GM18520 (cell line): ENCODE data around the gene ULBP1.
"Not testable (repeated sequence)": the region's sequence is repeated elsewhere in the genome, so short reads cannot be mapped to it uniquely, and the experiment has no call there.

Experiments
- ATAC-seq: cut with Tn5 transposase; IDR thresholded peaks from one replicate; pipeline ENCODE4 v1.9.1; 2021; ENCODE audit not compliant: unreplicated experiment

The ULBP1 gene

DNA sequence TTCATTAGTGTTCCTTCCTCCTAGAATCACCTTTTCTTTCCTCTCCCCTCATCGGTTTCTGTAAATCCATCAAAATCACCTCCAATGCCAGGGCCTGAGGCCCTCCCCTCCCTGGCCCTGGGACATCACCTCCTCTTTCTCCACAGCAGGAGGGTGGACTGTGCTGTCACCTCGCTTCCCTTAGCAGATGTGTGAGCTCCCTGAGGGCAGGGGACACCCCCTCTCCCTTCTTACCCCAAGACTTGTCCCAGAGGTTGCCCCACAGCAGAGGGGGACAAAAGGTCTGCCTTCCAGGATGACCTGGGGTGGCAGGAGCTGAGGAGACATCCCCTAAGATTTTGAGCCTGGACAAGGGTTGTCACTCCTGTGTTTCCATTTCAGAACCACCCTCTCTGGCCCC is 5.9 kb downstream of the ULBP1 start:
- no peak for ATAC-seq

DNA sequence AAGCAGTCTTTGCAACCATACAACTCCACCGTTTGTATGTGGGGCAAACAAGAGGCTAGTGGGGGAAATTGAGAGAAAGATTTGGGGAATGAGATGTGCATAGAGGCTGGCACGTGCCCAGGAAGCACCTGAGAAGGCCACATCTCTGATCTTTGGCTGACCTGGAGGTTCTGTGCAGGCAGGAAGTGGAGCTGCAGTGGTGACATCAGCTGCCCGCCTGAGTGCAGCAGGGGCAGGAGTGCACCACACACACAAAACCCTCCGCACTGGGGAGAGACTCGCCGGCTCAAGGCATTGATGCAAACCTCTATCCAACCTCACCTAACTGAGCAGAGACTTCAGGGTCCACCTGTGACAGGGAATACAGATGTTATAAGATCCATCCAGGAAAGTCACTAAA is 10.7 kb downstream of the ULBP1 start:
- not testable (repeated sequence) for ATAC-seq

DNA sequence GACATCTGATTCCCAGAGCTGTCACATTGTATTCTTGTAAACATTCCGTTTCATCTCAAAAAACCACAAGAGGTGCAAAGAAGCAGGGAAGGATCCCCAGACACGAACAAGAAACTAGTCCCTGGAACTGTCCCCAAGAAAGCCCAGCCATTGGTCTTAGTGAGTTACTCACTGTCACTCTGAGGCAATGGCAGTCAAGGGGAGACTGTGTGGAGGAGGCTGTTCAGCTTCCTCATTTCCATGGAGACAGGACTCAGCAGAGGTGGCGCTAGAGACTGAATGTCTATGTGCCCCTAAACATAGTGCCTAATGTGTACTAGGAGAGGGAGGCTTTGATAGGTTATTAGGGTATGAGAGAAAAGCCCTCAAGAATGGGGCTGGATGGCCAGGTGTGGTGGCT is 11.1 kb downstream of the ULBP1 start:
- ATAC-seq = no peak

DNA sequence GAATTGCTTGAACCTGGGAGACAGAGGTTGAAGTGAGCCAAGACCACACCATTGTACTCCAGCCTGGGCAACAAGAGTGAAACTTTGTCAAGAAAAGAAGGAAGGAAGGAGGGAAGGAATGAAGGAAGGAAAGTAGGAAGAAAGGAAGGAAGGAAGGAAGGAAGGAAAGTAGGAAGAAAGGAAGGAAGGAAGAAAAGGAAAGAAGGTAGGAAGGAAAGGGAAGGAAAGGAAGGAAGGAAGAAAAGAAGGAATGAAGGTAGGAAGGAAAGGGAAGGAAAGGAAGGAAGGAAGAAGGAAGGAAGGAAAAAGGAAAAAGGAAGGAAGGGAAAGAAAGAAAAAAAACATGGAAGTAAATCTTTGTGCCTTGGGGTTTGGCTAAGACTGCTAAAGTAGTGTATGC is 11.7 kb downstream of the ULBP1 start:
- ATAC-seq = no peak

DNA sequence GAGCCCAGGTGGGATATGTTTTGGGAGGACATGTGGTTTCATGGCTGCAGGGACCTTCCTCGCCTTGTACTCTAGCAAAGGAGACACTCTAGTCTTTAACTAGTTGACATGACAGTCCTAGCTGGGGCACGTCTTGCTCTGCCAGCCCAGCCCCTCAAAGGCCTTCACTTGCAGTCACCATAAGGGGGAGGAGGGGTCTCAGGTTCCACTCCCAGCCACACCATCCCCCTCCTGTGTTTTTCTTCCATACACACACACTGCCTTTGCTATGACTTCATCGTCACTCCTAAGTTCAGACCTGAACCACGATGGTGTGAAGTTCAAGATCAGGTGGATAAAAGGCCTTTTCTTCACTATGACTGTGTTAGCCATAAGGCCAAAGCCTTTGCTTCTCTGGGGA is 13.5 kb downstream of the ULBP1 start:
- ATAC-seq = no peak

DNA sequence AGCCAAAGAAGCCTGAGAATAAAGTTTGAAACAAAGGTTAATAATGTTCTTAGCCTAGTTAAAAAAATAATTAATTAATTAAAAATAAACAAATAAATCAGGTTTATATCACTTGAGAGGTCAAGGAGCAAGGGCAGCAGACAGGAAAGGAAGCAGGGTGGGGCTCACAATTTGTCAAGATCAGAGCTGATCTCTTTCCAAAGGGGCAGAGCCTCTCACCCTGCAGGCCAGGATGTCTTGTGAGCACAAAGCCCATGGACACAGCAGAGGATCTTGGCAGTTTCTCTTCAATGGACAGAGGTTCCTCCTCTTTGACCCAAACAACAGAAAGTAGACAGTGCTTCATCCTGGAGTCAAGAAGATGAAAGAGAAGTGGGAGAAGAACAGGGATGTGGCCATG is 14.9 kb downstream of the ULBP1 start:
- no peak for ATAC-seq

DNA sequence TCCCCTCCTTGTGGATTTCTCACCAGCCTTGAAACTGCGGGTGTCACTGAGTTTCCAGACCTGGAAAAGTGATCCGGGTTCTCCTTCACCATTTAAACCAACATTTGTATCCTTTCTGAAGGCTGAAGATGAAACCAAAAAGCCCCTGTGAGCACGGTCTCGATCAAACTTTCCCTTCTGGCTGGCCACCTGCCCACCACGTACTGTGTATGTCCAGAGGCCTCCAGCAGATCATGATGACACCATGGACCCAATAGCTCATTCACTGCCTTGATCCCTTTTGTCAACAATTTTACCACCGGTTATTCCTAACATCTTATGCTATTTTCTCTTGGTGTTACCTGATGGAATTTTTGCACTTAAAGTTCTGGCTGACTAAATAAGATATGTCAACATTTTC is 15.6 kb downstream of the ULBP1 start:
- ATAC-seq = no peak

DNA sequence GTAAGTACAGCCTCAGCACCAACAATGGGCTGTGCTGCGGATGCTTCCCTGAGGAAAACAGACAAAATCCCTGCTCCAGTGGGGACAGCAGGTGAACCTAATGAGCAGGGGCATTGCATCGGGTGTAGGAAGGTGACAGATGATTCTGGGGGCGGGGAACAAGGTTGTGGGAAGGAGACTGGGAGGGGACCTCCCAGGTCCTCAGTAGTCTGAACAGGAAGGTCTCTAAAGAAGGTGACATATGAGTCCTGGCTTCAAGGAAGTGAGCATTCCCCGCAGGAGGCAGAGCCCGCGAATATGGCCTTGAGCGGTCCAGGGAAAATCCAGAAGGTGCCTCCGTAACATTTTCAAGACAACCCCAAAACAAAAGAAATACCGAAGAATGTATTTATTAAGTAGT is 19.4 kb downstream of the ULBP1 start:
- ATAC-seq = no peak

DNA sequence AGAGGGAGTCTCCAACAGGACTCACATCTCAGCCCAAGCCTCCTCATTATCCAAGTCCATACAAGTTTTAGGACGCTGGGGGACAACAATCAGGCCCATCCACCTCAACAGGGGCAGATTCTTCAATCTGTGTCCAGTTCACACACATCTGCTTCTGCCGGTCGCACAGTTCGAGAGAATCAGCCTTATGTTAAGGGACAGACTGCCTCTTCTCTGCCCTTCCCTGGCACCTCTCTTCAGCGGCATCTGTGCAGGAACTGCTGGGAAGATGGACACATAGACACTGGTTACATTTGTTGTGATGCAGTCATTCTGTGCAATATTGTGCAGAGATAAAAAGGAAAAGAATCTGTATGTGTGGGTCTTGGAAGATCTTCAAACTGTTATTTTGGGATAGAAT is 21.0 kb downstream of the ULBP1 start:
- no peak for ATAC-seq

DNA sequence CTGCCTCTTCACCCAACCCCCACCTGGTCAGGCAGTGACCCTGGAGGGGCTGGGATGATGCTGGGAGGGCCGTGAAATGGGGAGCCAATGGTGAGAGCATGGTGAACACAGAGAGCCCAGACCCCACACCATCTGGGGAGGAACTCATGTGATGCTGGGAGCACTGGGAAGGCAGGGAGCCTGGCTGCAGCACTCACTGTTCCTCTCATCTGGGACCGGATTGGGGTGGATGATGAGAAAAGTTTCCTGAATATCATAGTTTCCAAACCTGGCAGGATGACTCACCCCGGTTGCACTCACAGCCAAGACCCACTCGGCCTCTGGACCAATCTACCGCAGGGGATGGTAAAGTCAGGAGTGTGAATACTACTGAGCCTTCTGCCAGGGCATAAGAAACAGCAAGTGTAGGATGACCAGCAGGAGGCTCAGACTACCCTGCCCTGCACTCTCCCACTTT is 21.8 kb downstream of the ULBP1 start:
- ATAC-seq = no peak

DNA sequence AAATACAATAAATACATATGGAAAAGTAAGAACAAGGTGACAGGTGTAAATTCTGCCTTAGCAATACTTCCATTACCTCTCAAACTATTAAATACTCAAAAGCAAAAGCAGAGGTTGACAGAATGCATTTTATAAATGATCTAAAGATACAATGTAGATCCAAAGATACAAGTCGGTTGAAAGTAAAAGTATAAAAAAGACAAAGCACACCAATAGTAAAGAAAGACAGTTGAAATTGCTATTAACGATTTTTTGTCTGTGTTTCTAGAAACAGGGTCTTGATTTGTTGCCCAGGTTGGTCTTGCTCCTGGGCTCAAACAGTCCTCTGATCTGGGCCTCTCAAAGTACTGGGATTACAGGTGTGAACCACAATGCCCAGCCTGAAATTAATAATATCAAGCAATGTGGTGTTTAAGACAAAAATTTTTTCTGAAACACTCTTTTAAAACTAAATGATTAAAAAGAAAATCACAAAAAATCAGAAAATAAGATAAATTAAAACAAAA is 23.9 kb downstream of the ULBP1 start:
- ATAC-seq = no peak

DNA sequence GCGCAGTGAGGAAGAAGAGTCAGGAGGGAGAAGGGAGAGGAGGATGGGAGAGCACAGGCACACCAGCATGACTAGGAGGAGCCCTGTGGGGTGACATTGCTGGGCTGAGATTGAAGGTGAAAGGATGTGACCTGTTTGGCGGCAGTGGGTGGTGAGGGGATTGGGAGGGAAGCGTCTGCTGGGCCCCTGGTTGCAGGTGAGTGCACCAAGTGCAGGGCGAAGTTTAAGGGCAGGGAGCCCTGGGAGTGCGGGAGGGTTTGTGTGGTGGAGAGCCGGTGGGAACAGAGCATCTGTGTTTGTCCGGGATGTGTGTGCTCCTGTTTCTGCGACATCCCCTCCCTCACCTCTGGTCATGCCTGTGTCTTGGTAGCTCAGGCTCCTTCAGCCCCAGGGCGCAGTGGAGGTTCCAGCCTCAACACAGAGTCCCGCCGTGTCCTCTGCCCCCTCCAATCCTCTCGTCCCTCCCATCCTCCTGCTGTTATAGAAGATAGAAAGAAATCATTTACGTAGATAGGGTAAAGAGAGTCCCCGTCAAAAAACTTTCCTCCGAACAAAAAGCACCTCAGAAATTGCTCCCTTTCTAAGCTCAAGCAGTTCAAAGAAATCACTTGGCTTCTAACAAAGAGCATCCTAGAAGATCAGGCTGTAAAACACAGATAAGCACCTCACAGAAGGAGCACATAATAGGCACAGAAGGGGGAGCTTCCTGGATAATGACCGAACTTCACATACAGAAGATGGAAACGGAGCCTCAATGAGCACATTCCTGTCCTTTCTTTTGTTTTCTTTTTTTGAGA is 25.0 kb downstream of the ULBP1 start:
- ATAC-seq = no peak

DNA sequence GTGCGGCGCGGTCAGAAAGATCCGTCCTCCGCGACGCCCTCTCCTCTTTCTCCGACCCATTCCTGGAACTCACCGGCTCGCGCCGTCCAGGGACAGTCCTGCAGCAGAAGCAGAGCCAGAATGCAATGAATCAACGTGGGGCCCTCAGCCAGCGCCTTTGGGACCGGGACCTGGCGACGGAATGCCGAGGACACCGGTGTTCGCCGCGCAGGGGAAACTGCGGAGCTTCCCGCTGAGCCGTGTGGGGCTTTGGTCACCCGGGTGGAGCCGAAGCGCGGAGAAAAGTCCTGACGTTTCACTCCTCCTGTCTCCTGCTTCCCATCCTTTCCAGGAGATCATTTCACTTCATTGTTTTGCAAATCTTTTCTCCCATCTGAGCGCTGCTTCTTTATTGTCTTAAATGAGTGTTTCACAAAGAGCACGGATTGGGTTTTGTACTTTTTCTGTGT is 26.5 kb downstream of the ULBP1 start:
- no peak for ATAC-seq

DNA sequence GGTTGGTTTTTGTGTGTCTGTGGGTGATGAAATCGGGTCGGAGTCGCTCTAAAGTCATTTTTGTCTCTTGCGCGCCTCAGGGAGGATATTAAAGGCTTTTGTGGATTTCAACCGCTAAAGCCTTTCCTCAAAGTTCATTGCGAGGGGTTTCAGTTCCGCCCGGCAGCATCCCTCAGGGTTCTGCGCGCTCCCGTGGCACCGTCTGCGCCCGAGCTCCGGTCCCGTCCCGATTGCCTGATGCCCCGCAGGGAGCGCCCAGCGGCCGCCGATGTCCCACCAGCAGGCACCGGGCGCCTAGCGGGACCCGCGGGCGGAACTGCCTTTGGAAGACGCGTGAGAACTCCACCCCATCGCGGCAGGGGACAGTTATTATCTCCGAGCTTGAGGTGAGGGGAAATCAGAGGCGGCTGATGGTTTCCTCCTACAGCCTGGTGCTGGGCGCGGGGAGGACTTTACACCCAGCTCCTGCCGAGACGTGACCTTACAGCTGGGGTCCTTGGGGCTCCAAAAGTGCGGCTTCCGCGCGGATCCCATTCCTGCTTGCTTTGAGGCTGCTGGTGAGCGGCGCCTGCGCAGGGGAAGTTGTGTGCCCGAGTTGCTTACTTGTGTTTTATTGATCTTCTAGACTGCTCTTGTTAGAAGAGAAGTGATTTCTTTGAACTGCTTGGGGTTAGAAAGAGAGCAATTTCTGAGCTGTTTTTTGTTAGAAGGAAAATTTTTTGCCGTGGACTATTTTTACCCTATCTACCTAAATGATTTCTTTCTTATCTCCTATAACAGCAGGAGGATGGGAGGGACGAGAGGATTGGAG is 27.1 kb downstream of the ULBP1 start:
- ATAC-seq = no peak

DNA sequence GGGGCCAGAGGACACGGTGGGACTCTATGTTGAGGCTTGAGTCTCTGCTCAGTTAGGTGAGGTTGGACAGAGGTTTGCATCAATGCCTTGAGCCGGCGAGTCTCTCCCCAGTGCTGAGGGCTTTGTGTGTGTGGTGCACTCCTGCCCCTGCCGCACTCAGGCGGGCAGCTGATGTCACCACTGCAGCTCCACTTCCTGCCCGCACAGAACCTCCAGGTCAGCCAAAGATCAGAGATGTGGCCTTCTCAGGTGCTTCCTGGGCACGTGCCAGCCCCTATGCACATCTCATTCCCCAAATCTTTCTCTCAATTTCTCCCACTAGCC is 27.7 kb downstream of the ULBP1 start:
- not testable (repeated sequence) for ATAC-seq

DNA sequence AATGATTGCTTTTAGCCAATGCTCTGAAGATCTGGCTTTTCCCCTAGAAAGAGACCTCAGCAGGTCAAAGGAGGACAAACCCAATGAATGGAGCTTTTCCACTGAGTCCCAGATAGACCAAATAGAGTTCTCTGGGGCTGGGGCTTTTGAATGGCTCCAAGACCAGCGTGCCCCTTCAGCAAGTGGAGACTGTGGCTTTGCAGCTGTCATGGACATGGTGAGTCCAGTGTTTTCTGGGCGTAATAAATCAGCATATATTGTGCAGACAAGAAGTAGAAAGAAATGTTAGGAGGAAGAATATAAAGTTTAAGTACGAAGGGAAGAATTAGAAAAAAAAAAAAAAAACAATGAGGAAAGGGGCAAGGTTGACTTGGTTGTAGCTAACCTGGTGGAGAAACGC is 28.1 kb downstream of the ULBP1 start:
- no peak for ATAC-seq

DNA sequence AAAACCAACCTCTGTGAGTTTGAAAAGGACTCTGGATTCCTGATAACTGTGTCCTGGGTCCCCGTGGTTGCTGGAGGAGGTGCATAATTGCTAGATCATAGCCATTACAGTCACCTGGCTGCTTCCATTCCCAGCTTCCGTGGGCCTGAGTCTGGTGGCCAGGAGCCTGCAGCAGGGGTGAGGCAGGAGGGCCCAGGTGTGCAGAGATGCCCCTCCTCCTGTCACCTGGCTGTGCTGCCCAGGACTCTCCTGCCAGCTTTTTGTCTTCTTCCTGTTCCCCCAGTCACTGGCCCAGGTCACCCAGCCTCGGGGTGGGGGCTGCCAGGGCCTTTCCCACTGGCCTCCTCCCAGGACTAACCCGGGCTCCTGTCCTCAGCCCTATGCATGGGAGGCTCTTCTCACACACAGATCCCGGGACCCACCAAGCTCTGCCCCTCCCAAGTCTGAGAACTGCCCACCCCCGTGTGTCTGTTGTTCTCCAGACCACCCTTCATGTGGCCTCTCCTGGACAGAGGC is 31.6 kb downstream of the ULBP1 start:
- no peak for ATAC-seq

DNA sequence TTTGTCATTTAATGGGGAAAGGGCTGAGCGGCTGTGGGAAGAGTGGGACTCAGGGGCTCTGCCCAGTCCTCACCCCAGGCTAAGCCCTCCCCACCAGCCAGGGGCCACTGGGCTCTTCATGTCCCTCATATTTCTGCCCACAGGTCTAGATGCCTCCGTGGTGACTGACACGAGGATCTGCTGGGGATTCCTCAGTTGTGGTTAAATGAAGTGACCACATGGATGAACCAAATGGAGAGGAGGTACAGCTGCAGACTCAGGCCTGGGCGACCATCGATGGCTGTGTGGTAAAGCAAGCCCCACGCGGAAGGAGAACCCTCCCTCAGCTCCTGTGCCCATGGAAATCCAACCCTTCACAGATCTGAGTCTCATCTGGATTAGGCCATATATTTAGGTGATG is 32.2 kb downstream of the ULBP1 start:
- no peak for ATAC-seq

DNA sequence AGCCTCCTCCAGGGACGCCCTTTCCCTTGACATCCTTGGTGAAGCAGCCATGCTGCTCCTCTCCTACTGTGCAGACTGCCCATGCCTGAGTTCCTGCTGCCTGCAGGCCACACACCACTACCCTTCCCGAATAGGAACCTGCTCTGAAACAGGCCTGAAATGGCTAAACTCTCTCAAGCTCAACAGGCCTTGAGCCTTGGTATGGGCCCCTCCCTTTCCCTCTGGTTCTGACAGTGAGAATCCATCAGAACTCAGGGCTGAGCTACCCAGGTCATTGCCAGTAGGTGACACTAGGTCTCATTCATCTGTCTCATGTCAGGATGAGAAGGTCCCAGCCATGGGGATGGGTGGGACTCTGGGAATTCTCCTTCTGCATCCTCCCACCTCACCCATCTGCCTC is 35.9 kb downstream of the ULBP1 start:
- ATAC-seq = no peak

DNA sequence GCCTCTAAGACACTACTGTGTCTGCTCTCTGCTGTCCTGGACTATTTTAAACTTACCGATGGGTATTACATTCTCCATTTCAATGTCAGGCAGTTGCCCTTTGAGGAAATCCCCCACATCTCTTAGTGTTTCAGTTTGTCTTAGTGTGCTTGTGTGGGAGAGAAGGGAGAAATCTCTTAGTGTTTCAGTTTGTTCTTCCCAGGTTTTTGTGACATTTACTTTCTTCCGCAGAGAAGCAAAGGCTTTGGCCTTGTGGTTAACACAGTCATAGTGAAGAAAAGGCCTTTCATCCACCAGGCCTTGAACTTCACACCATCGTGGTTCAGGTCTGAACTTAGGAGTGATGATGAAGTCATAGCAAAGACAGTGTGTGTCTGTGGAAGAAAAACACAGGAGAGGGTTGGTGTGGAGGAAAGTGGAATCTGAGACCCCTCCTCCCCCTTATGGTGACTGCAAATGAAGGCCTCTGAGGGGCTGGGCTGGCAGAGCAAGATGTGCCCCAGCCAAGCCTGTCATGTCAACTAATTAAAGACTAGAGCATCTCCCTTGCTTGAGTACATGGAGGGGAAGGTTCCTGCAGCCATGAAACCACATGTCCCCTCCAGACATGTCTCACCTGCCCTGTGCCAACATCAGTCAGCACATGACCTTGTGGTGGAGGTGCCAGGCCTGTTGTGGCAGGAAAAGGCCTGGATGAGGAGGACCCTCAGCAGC is 37.7 kb downstream of the ULBP1 start:
- peak; percentile 51 for ATAC-seq

DNA sequence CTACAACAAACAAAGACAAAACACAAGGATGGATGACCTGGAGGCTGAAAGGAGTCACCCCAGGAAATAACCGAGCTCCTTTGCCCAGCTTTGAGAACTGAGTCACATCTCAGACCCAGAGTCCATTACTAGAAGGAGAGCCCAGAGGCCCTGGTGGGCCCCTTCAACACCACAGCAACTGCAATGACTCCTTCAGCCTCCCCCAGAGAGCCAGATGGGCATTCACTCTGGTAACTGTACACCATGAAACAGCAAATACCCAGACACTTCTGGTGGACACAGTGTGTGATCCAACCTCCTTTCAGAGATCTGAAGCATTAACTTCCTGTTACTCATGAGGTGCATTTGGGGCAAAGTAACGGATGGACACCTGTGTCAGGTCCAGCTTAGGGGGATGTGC is 39.0 kb downstream of the ULBP1 start:
- ATAC-seq = no peak
